ENCODE data around the gene SF3A1.

SF3A1 gene

DNA sequence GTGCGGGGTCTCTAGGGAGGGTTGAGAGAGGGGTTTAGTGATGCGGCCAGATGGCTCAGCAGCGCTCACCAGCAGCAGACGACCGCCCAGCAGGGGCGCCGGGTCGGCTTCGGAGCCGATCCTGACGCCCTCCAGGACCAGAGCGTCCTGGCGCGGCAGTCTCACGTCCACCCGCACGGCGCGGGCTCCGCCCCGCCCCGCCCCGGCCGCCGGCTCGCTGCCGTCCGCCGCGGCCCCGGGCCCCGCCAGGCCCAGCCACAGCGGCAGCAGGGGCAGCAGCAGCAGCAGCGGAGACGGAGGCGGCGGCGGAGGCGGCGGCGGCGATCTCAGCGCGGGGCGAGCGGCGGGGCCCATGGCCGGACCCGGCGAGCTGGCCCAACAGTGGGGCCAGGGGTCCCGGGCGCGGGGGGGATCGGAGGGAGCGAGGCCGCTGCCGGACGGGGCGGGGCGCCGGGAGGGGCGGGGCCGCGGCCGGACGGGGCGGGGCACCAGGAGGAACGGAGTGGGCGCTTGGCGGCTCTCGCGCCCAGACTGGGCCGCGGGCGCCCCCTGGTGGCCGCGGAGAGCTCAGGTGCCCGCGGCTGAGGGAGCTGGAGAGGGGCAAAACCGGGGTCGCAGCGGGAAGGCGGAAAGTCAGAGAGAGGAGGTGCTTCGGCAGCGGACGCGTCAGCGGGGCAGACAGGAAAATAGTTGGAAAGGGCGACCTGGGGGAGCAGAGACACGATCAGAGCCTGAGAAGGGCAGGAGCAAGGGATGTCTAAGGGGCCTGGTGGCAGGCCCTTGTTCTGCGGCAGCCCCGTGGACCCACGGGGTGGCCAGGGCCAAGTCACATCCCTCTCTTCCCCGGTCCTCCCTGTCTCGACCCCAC lies 30.5 kb upstream of the SF3A1 start, which contains the start of gene RNF215:
Gene RNF215, minus strand, starts transcription at position 452 of the 868 bp plus-strand sequence. Its CDS starts 98 bp downstream, at position 354.
- DNase-seq (ENCODE audit: low read depth in 3 of 3) = peak; percentile 42 to 77 (median 65)

DNA sequence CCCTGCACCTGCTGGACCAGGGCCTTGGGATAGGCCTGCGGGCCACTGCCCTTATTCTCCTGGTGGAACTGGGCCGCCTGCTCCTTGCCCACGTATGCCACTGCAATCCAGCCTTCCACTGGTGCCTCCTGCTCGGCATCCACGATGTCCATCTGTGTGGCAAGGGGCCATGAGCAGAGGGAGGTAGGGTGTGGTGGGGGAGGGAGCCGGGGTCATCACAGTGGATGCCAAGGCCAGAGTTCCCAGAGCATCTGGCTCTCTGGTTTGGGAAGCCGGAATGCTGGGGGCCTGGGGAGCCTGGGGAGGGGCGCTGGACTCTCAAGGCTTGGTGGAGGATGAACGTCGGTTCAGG lies 29.9 kb upstream of the SF3A1 start:
- no peak for DNase-seq (ENCODE audit: low read depth in 3 of 3)

DNA sequence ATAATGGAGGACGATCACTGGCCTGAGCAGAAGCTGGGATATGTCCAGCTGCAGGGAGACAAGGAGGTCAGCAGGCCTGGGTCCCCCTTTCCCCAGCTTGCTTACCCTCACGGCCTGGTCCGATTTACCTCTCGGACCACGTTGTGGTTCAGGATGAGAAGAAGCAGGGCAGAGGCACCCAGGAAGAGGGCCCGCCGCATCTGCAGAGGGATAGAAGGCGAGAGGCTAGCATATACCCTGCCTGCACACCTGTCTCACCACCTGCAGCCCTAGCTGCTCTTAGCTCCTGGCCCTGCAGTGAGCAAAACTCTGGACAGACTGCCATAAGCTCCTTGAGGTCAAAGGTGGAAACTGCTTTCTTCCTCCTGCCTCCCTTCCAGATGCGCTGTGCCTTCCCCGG lies 29.2 kb upstream of the SF3A1 start:
- no peak for DNase-seq (ENCODE audit: low read depth in 3 of 3)

DNA sequence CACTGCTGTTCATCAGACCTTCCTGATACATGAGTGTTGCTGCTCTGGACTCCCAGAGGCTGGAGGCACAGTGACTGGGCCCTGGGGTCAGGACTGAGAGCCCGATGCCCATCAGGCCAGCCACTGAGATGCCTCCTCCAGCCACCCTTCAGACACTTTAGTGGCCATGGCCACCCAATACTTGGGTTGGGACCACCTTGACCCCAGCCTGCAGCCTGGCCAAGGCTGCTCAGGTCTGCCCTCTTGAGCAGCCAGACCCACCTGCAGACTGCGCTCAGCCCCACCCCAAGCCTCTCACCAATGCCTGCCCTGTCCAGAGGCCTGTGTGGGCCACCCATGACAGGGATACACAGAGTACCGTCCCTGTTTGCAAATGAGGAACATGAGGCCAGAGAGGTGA lies 26.4 kb upstream of the SF3A1 start:
- DNase-seq (ENCODE audit: low read depth in 3 of 3) = no peak

DNA sequence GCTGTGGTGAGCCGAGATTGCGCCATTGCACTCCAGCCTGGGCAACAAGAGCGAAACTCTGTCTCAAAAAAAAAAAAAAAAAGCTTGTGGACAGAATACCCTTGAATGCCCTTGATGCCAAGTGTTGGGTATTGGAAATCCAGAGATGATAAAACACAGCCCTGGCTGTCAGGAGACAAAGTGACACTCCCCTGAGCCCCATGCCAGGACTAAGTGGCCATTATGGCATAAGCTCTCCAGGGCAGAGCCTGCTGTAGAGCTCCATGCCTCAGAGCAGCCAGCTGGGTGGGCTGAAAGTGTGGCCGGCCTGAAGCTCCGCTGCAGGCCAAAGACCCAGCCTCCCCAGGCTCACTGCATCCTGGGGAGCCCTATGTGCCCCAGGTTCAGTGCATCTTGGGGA lies 25.6 kb upstream of the SF3A1 start:
- no peak for DNase-seq (ENCODE audit: low read depth in 3 of 3)

DNA sequence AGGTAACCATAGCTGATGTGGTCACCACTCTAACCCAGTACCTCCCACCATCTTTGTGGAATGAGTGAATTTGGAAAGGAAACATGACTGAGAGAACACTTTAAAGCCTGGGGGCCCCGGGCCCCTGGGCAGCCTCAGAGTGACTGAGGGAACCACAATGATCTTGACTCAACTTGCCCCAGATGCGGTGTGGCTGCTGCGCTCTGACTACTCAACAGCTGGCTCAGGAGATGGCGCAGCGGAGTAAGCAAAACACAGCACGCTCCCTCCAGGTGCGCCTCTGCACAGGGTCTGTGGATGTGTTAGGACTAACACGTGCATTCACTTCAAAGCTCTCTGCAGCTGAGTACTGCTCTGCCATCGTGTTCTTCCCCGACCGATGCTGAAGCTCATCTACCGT lies 24.6 kb upstream of the SF3A1 start:
- DNase-seq (ENCODE audit: low read depth in 3 of 3) = no peak

DNA sequence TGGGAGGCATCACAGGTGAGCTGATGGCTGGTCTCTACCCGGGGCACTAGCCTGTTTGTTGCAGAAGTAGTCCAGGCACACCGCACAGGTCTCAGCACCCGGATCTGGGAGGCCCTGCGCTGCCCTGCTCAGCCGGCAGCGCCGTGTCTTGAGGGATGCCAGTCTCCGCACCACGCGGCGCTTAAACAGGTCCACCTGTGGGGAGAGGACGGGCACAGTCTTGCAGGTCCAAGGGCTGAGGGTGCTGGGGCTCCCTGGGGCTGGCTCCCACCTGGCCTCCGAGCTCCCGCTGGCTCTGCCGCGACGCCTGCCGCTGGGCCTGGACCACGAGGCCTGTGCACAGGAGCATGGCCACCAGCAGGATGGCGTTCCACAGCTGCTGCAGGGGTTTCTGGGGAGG lies 23.3 kb upstream of the SF3A1 start:
- no peak for DNase-seq (ENCODE audit: low read depth in 3 of 3)

DNA sequence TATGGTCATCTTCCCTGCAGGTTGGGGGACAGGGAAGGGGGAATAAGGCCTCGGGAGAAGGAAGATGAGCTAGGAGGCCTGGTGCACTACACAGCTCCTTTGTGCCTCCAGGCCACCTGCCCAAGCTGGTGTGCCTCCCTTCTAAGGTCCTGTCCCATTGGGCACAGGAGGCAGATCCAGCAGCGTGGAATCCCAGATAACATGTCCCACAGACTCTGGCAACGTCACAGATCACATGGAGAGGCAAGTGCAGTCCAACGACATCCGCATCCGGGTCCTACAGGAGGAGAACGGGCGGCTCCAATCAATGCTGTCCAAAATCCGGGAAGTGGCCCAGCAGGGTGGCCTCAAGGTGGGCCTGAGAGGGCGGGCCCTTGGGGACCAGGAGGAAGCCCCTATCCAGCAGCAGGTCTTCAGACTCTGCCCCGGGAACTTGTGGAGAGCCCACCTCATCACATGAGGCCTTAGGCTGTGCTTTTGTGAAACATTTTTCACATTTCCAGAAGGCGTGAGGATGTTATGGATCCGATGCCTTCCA lies 18.7 kb upstream of the SF3A1 start:
- no peak for DNase-seq (ENCODE audit: low read depth in 3 of 3)

DNA sequence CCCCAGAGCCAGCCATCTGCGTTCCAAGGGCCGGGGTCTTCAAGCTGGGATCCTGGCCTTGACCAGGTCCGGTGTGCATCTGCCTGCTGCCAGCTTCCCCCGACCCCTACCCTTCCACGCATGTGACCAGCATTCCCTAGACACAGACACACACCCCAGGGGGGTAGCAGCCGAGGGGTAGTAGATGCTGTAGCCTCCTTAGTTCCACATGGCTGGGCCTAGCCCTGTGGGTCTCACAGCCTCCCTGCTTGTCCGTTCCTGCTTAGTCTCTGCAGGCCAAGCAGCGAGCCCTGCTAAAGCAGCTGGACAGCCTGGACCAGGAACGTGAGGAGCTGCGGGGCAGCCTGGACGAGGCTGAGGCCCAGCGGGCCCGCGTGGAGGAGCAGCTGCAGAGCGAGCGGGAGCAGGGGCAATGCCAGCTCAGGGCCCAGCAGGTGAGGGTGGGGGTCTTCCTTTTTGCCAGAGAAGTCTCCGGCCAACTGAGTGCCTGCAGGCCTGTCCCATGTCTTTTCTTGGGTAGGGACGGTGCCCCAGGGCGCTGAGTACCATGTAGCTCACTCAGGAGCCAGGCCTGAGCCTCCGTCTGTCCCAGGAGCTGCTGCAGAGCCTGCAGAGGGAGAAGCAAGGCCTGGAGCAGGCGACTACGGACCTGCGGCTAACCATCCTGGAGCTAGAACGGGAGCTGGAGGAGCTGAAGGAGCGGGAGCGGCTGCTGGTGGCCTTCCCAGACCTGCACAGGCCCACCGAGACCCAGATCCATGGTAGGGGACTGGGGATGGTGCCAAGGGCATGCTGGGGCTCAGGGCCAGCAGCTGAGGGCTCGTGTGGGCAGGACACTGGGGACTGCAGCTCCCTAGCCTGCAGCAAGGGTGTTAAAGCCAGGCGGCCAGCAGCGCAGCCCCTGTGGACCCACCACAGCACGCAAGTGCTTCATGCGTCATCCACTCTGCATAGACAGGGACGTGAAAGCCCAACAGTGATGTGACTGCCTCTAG lies 16.9 kb upstream of the SF3A1 start:
- DNase-seq (ENCODE audit: low read depth in 3 of 3) = no peak

DNA sequence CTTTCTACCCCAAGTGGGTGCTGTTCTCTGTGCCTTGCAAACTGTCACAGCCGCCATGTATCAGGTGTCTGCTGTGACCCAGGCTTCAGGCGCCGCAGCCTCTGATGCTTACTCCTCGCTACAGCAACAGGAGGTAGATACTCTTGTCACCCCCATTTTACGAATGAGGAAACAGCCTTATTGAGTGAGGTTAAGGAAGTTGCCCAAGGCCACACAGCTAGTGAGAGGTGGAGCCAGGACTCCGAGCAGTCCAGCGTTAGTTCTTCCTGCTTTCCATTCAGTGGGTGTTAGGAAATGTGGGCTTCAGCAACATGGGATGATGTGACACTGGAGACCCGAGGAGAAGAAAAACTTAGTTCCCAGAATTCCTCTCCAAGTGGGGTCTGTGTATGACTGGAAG lies 16.2 kb upstream of the SF3A1 start:
- DNase-seq (ENCODE audit: low read depth in 3 of 3) = no peak

DNA sequence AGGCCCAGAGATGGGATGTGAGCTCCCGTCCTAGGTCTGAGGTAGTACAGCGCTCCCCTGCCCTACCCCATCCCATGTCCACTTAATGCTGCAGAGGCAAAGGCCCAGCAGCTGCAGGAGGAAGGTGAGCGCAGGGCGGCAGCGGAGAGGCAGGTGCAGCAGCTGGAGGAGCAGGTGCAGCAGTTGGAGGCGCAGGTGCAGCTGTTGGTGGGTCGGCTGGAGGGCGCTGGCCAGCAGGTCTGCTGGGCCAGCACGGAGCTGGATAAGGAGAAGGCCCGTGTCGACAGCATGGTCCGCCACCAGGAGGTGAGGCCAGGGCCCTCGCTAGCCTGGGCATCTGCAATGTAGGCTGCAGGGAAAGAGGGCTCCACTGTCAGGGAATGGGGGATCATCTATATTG lies 15.3 kb upstream of the SF3A1 start:
- no peak for DNase-seq (ENCODE audit: low read depth in 3 of 3)

DNA sequence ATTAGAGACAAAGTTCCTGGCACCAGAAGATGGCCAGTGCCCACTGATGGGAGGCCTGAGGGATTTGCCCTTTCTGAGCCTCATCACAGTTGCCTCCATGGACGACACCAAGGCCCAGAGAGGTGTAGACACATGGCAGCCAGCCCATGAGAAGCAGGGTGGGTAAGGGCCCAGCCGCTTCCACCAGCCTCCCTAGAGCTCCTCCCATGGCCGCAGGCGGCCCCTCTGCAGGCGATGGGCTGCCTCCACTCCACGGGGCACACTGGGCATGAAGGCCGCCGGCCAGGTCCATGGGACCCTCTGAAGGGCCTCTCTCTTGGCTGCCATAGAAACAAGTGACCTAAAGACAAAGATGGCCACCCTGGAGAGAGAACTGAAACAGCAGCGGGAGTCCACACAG lies 14.6 kb upstream of the SF3A1 start:
- DNase-seq (ENCODE audit: low read depth in 3 of 3) = no peak

DNA sequence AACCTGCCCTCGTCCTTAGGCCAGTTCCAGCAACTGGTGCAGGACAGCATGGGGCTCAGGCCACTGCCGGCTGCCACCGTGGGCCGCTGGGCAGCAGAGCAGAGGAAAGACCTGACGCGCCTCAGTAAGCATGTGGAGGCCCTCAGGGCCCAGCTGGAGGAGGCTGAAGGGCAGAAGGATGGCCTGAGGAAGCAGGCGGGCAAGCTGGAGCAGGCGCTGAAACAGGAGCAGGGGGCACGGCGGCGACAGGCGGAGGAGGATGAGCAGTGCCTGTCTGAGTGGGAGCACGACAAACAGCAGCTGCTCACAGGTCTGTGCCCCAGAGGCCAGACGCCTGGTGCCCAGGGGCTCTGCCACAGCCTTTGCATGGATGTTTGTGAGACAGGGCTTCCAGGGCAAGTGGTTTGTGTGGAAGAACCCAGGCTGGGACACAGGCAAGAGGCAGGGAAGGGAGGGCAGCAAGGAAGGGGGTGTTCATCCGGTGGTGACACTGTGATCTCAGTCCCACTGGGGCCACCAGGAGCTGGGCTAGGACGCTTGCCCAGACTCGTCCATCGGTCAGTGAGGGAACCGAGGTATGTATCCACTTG lies 14.0 kb upstream of the SF3A1 start:
- no peak for DNase-seq (ENCODE audit: low read depth in 3 of 3)

DNA sequence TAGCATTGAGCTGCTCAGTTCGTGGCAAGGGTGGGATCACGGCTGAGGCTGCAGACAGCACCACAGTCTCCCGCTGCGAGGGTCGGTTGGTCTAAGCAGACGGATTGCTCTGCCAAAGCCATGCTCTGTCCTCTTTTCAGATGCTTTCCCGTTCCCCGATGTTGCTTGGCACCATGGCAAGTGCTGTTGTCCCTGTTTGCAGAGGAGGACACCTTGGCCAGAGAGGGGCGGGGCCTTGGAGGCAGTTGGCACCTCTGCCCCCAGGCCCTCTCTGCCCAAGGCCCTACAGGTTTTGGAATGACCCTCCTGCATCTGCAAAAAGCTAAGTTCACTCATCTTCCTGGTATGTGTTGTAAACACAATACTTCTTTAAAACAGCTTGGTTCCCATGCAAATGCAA lies 11.7 kb upstream of the SF3A1 start:
- no peak for DNase-seq (ENCODE audit: low read depth in 3 of 3)

DNA sequence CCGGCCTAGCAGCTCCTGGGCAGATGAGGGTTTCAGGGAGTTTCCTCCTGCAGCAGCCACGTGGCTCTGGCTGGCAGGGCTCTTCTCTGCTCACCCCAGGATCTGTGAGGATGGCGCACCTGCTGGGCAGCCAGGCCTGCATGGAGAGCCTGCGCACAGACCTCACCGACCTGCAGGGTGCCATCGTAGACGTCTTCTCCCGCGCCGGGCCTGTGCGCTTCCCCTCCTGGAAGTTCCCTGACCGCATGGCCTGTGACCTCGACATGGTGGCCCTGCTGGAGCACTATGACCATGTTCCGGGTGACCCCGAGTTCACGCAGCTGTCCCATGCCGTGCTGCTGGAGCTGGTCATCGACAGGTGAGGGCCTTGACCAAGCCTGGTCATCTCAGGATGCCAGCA lies 9.2 kb upstream of the SF3A1 start:
- no peak for DNase-seq (ENCODE audit: low read depth in 3 of 3)

DNA sequence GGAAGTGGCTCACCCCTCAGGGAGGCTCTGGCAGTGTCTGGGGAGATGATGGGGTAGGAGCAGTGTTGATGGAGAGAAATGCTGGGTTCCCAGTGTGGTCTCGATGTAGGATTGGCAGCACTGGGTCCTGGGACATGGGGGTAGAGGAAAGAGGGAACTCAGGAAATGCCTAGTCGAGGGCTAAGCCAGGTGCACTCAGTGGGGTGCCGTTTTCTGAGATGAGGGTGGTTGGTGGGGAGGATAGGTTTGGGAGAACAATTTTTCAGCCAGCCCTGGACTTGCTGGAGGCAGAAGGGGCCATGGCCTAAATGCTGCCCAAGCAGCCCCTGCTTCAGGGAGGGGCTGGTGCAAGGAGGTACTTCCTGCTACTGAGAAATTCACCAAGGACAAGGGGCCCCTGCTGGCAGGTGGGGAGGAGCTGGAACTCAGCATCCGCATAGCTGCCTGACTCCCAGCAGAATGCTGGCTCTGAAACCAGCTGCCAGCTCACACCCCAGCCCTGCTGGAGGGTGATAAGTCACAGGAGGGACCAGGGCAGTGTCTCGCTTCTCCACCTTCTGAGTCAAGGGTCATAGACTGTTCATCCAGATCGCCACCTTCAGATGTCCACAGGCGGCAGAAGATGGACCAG lies 6.1 kb upstream of the SF3A1 start:
- no peak for DNase-seq (ENCODE audit: low read depth in 3 of 3)

DNA sequence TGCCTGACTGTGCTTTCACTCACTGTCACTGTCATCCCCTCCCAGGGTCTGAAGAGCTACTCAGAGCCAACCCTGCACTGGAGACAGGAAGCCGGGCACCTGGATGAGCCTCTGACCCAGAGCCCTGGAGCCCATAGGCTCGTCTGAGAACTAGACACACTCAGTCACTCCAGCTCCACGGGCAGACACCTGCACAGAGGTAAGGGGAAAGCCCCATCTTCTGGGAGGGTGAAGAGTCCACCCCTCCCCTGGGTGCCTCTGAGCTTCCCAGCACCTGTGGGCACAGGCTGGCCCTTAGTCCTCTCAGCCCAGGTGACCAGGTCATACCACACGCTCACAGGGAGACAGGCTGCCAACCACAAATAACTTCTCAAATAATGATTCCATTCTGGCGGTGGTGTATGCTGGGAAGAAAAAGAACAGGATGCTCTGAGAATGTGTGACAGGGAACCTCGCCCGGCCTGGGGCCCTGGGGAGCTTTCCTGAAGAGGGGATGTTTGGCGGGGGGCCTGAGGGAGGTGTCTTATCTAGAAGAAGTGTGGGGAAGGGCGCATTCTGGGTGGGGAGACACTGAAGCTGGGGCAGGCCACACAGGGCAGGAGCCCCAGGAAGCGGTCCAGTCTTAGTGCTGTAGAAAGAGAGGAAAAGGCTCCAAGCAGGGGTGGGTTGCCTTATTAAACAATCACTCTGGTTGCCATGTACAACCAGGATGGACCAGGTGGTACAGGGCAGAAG lies 5.4 kb upstream of the SF3A1 start:
- DNase-seq (ENCODE audit: low read depth in 3 of 3) = no peak

DNA sequence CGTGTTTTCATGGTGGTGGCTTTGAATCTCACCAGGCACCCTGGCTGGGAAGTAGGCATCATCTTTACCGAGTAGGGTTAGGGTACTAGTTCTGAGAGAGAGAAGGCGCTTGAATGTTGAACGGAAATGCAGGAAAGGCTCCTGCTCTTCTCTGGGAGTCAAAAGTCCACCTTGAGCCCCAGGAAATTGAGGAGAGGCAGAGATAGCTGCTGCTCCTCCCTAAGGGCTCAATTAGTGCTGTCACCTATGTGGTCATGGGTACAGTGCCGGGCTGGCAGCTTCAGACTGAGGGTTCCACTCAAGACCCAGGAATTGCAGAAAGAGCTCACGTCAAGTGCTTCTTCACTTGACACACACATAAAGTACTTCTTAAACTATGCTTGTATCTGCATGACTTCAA lies 1.8 kb upstream of the SF3A1 start:
- DNase-seq (ENCODE audit: low read depth in 3 of 3) = no peak

DNA sequence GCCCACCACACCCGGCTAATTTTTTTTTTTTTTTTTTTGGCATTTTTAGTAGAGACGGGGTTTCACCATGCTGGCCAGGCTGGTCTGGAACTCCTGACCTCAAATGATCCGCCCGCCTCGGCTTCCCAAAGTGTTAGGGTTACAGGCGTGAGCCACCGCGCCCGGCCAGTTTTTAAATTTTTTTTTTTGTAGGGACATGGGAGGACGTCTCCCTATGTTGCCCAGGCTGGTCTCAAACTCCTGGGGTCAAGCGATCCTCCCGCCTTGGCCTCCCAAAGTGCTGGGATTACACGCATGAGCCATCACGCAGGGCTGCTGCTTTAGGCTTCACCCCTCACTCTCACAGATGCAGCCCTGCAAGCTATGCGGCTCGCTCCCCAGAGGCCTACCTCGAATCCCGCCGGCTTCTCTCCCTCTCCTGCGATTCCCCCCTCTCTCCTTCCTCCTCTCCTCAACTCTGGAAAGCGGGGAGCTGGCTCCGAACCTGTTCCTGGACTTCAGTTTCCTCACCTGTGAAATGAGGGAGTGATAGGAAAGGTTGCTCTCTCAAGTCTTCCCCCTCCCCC lies 1.0 kb upstream of the SF3A1 start:
- no peak for DNase-seq (ENCODE audit: low read depth in 3 of 3)

DNA sequence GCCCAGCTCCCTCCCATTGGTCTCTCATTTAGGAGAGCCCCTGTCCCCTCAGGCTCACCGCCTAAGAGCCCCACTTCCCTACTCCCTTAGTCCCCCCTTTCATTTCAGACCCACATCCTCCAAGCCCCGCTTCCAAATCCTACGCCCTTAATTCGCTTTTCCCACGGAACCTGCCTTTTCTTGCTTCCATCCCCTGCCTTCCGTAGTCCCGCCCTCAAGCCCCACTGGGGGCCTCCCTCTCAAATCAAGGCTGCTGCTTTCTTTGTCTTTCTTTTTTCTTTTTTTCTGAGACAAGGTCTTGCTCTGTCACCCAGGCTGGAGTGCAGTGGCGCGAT lies 509 bp upstream of the SF3A1 start:
- no peak for DNase-seq (ENCODE audit: low read depth in 3 of 3)

DNA sequence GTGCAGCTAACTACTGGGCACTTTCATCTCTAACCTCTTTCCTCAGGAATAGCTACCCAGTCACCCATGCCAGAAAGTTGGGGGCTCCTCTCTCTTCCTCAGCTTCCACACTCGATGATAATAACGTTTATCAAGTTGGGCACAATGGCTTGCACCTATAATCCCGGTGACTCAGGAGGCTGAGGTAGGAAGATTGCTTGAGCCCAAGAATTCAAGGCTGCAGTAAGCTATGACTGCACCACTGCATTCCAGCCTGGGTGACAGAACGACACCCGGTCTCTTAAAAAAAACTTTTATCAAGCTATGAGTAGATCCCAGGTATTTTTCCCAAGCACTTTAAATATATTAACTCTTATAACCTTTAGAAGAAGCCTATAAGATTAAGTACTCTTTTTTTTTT lies 2.0 kb downstream of the SF3A1 start:
- DNase-seq (ENCODE audit: low read depth in 3 of 3) = no peak

All from stimulated activated CD4-positive, alpha-beta T cell treated with anti-CD3 and anti-CD28 coated beads, TNF-alpha, amount 100 ng/mL, for 24 hours (primary cell).